HG02610 (cell line): Measurements from ENCODE around the gene DPP7.

Experiments used
- ATAC-seq: cut with Tn5 transposase; IDR thresholded peaks from one replicate; pipeline ENCODE4 v1.9.1; 2021; ENCODE audit warnings: mild to moderate bottlenecking, moderate library complexity; ENCODE audit not compliant: unreplicated experiment

Gene DPP7

GRCh38 chr9:137114613-137115393, at the start of gene DPP7:
Gene DPP7 (minus strand): TSS chr9:137114733. CDS start chr9:137114713, 20 bp downstream.
- ATAC-seq, result peak; percentile 63

- no peak for ATAC-seq
Measured at GRCh38 chr9:137163805-137164204, 49.3 kb upstream of the DPP7 start.

GRCh38 chr9:137163365-137163715, 48.8 kb upstream of the DPP7 start:
- no peak for ATAC-seq

GRCh38 chr9:137162505-137163364, 48.2 kb upstream of the DPP7 start:
- no peak for ATAC-seq

GRCh38 chr9:137161558-137162486, 47.3 kb upstream of the DPP7 start:
- no peak for ATAC-seq

- ATAC-seq, result no peak
Measured at GRCh38 chr9:137160716-137161557, 46.4 kb upstream of the DPP7 start.

GRCh38 chr9:137160054-137160425, 45.5 kb upstream of the DPP7 start:
- ATAC-seq, result no peak

GRCh38 chr9:137159105-137160053, 44.8 kb upstream of the DPP7 start:
- no peak for ATAC-seq

GRCh38 chr9:137158625-137159024, 44.1 kb upstream of the DPP7 start:
- no peak for ATAC-seq

- no peak for ATAC-seq
Measured at GRCh38 chr9:137157618-137158415, 43.3 kb upstream of the DPP7 start.

GRCh38 chr9:137156567-137157375, 42.2 kb upstream of the DPP7 start:
- ATAC-seq, result no peak

GRCh38 chr9:137152844-137153405, 38.4 kb upstream of the DPP7 start:
- ATAC-seq, result no peak

GRCh38 chr9:137150617-137151457, 36.3 kb upstream of the DPP7 start:
- ATAC-seq, result no peak

GRCh38 chr9:137149942-137150616, 35.5 kb upstream of the DPP7 start:
- no peak for ATAC-seq

GRCh38 chr9:137149363-137149762, 34.8 kb upstream of the DPP7 start:
- ATAC-seq, result no peak

GRCh38 chr9:137148661-137149060, 34.1 kb upstream of the DPP7 start:
- ATAC-seq, result no peak
